HG03039 (cell line): ENCODE data around the gene FAM83F.

Source experiments
- ATAC-seq: cut with Tn5 transposase; IDR thresholded peaks from one replicate; pipeline ENCODE4 v1.9.1; 2021; ENCODE audit warnings: mild to moderate bottlenecking, moderate library complexity; ENCODE audit not compliant: unreplicated experiment

The FAM83F gene

DNA sequence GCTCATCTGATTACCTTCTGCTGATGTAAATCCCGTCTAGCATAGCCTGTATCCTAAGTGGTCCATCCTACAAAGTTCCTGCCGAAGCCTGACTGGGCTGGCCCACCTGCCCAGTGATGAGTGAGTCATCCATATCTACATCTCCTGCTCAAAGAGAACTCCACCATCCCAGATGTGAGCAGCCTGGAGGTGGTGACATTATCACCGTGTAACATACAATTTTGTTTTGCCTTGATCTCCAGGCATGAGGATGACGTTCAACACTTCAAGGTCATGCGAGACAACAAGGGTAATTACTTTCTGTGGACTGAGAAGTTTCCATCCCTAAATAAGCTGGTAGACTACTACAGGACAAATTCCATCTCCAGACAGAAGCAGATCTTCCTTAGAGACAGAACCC is 29.0 kb upstream of the FAM83F start:
- no peak for ATAC-seq

DNA sequence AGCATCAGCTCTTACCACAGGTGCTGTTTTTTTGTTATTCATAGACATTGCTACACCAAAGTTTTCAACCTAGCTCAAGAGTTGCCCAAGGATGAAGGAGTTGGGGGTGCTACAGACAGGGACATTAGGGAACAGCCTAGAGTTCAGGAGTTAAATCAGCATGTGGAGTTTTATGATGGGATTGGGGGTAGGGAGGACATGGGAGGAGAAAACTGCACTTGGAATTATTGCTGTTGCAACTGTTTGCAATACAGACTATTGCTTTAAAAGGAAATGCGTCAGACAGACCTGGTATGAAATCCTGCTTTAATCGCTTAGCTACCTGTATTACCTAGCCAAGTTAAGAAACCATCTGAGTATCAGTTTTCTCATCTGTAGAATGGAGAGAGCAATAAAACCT is 28.3 kb upstream of the FAM83F start:
- no peak for ATAC-seq

DNA sequence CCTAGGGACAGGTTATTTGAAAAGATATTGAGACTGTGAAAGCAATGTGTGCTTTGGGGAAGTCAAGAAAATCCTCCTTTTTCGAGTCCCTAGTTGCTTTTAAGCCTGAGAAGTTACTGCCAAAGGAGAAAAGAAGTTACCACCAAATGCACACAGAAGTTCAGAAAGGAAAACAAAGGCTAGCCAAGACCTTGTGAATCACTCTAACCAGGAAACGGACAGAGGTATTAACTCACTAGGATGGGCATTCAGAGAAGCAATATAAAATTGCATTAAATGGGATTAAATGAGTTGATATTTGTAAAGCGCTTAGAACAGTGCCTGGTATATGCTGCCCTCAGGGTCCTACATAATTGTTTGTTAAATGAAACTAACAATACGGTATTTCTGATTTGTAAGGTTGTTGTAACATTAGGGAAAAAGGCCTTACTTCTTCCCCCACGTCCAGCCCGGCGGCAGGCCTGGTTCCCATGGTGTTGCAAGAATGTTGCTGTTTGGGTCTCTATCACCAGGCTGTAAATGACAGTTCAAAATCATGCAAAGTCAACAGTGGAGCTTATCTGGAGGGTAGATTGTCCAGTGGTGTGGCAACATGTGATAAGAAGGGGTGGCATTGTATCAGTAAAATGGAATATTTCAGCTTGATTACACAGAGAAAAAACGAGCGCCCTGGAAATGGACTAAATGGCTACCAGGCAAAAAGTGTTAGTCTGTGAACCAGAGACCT is 27.5 kb upstream of the FAM83F start:
- no peak for ATAC-seq

DNA sequence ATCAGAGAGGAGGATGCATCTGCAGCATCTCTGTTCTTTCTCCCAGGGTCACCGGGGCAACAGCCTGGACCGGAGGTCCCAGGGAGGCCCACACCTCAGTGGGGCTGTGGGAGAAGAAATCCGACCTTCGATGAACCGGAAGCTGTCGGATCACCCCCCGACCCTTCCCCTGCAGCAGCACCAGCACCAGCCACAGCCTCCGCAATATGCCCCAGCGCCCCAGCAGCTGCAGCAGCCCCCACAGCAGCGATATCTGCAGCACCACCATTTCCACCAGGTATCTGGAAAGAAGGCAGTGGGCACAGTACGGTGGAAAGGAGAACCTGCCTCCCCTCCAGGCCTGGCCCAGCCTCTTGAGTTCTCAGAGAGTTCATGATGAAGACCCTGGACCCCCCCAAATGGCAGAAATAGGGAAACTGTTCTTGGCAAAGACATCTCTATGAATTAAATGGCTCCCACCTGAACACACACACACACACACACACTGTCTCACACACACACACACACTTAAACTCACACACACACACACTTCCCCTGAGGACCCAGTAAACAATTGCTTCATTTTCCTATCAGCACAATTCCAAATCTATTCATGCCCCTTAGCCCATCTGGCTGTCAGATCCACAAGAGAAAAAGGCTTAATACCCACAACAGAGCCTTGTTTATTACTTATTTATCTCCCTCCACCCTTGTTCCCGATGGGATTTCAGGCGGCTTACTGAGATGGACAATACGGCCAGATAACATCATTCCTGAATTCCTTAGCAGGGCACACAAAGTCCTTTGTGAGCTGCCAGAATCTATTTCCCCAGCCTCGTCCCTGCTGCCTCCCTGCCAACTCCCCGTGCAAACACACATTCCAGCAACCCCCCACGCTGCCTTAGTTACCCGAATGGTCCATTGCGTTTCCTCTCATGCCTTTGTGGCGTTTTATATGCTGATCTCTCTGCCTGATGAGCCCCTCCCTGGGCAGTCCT is 26.5 kb upstream of the FAM83F start:
- ATAC-seq = no peak

DNA sequence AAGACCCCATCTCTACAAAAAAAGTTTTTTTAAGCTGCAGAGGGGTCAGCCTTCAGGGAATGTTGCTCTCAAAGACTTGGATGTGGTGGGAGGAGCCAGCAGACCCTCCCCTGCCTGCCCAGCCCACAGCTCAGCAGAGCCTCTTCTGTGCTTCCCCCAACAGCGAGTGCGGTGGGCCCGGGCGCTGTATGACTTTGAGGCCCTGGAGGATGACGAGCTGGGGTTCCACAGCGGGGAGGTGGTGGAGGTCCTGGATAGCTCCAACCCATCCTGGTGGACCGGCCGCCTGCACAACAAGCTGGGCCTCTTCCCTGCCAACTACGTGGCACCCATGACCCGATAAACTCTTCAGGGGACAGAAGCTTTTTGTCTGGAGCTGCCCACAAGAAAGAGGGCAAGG is 24.0 kb upstream of the FAM83F start:
- ATAC-seq = no peak

DNA sequence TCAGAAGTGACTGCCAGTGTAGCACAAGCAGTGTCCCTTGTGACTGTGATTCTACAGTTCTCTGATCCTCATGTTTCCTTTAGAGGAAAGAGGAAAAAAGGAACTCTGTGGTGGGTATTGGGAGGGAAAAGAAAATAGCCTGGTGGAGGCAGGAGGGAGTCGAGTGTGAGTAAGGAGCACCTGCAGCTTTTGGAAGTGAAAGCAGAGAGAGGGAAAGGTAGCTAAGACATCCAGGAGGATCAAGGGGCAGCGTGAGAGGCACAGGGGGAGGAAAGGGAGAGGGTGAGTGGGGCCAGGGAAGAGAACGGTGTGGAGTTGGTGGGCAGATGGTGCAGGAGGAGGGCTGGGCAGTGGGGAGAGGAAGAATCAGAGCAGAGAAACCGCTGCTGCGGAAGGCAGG is 22.1 kb upstream of the FAM83F start:
- ATAC-seq = no peak

DNA sequence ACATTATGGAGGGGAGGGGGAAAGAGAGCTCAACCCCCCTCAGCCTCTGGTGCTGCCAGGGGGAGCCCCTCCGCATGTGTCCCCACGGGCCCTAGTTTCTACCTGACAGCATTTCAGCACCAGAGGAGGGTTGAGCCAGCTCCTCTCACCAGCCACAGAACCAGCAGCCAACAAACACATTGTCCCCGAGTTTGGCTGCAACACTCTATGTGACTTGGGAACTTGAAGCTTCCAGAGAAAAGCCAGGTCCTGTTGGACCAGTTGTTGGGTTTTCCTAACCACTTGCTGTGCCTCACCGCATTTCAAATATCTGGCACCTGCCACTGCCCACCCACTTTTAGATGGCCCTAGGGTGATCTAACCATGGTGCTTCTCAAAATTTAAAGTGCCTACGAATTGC is 21.1 kb upstream of the FAM83F start:
- no peak for ATAC-seq

DNA sequence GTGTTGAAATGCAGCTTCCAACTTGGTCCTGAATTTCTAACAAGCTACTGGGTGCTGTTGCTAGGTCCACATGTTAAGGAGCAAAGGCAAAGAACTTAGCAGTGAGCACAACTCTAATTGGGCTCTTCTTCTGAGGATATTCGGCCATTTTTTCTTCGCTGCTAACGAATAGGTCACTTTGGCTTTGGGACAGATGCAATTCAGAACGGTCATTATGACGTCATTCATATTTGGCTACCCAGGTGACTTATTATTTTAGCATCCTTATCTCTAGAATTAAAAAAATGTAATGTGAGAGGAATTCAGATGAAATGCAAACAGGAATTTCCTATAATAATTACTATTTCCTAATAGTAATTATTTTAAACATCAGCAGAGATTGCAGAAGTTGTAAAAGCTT is 20.7 kb upstream of the FAM83F start:
- ATAC-seq = no peak

DNA sequence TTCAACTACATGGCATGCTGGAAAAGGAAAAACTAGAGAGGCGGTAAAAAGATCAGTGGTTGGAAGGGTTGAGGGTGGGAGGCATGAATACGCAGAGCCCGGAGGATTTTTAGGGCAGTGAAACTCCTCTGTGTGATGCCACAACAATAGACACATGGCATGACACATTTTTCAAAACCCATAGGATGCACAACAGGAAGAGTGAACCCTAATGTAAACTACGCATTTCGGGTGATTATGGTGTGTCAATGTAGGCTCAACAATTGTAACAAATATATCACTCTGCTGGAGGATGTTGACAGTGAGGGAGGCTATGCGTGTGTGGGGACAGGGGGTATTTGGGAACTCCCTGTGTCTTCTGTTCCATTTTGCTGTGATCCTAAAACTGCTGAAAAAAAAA is 15.7 kb upstream of the FAM83F start:
- no peak for ATAC-seq

DNA sequence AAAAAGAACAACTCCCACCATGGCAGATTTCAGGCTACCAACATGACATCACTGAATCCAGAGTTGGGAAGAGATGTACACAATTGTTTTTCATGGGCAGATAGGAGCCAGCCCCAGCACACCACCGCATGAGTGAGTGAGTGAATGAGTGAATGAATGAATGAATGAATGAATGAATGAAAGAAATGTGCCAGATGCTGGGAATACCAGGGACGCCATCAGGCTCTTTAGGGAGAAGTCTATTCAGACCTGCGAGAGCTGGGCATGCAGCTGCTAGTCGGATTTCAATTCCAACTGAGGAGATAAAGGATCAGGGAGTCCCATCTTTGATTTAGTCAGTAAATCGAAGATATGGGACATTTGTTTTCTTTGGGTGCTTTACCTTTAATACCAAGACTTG is 15.3 kb upstream of the FAM83F start:
- no peak for ATAC-seq

DNA sequence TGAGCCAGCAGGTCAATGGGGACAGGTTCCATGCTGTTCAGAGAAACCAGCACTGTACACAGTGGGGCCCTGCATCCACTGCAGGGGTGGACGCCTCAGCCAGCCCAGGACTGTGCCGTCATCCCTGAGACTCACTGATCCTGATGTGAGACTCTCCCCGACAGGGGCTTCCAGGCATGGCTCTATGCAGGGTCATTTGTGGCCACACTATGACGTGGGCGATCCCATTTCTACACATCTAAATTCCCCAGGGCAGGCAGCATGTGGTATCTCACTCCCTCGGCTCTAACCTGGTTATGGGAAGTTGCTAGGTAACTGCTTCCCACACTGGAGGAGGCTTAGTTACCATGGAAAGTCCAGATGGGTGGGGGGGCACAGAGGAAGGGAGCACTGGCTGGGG is 14.2 kb upstream of the FAM83F start:
- ATAC-seq = no peak

DNA sequence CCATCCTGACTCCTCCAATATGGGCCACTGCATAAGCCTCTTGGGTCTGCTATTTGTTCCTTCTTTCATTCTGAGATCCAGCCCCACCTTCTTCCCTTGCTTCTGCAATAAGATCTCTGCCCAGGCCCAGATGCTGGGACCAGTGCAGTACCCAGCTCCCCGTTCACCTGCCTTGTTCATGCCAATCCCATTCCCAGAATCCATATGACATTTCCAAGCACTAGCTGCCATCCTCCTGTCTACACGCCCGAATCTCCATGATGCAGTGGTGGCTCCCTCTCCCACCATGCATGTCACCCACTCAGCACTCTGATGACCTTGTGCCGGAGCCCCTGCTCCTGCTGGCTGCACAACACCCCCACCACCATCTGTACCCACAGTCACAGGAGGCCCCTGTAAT is 11.4 kb upstream of the FAM83F start:
- no peak for ATAC-seq

DNA sequence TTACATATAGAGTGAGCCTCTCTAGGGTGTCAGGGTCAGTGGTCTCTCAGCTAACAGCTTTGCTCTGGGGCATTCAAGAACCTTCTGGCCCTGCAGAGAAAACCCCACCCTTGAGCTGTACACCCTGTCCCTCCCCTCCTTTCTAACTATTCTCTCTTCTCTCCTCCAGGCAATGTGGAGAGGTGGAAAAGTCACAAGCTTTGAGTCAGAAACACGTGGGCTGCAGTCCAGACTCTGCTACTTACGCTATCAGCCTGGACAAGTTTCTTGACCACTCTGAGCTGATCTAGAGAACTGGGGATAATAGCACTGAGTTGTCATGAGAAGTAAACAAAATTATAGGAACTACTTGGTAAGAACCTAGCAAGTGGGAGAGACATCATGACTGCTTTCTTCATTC is 10.7 kb upstream of the FAM83F start:
- no peak for ATAC-seq

DNA sequence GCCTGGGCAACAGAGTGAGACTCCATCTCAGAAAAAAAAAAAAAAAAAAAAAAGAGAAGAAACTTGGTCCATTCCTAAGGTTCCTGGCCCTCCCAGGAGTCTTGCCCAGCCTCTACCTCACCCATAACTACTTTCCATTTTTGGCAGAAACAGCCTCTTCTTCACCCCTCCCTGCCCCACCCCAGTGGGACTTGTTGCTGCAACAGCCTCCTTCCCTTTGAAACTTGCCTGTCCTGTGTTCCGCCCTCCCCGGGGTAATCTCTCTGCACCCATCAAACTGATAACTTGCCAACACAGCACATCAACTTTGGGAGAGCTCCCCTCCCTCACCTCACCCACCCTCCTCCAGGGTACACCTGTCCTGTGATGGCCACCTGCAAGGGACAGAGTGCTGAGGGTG is 10.0 kb upstream of the FAM83F start:
- no peak for ATAC-seq

DNA sequence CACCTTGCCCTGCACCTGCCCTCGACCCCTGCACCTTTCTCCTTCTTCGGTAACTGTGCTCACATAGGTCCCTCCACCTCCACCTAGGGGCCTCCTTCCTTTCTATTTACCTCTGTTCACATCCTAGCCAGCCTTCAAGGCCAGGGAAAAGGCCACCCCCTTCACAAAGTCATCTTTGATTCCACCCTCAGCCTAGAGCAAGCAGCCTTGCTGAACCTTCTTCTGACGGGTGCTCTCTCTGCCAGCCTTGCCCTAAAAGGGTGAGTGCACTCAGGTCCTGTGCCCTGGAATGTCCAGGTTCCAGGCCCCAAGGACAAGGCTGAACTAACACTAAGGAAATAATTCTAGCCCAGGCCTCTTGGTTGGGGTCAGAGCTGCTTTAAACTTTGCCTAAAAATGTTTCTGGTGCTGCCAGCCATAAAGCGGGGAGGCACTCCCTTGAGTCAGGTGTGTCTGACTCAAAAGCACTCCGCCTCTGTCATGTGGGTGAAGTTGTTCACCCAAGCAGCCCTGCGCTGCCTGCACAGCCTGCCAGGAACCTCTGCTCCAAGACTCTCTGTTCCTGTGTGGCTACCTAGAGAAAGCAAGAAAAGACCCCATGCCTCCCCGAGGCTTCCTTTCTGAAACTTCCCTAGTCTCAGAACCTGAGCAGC is 9.2 kb upstream of the FAM83F start:
- ATAC-seq = no peak

DNA sequence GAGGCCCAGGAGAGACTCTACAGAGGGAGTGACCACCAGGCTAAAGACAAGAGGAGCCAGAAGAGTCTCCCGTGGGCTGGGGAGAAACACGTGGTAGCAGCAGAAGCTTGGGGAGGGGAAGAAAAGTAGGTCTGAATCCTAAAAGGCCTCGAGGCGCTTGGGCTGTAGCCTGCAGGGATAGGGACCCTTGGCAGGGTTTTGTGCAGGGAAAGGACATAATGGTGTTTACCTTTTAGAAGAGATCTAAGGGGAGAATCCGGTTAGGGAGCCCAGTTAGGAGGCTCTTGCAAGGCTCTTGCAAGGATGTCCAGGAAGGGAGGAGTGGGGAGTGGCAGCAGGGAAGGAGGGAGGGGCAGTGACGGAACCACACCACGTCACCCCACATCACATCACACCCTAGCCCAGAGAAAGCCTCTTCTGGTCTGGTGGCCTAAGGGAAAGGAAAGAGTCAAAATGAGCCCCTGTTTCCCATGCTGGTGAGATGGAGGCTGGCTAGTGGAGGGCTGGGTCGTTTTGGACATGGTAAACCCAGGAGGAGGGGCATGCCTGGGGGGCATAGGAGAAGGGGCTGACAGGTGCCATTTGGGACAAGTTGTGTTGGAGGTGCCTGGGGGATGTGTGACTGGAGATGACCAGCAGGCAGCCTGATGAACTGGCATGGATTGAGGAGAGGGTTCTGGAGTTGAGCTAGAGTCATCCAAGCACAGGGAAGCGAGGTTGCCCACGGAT is 6.2 kb upstream of the FAM83F start:
- no peak for ATAC-seq

DNA sequence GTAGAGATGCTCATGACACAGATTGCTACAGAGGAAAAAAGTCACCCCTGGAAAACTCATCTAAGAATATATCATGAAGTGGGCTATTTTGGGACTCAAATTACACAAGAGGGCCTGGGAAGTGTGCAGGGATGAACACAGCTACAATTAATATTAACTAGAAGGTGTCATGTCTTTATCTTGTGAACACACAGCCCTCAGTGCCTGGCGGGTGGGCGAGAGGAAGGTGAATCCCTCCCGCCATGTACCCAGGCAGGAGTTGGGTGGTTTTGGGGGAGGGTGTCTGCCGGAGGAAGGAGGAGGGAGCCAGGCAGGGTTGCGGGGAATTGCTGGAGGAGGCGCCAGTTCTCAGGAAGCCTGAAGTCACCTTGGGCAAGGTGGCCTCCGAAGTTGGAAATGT is 5.1 kb upstream of the FAM83F start:
- no peak for ATAC-seq

DNA sequence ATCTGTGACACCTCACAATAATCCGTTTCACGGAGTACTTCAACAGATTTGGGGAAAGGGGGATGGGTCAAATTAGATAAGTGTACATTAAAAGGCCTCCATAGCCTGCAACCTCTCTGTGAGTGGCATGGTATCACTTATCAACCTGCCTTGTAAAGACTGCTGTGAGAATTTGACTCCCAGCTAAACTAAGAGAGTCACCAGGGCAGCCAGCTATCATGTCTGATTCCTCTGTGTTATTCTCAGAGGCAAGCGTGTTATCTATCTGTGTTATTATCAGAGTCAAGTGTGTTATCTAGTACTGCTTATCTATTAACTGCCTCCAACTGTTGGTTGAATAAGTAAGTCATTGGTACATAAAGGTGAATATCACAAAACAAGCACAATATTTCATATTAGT is 4.1 kb upstream of the FAM83F start:
- no peak for ATAC-seq

DNA sequence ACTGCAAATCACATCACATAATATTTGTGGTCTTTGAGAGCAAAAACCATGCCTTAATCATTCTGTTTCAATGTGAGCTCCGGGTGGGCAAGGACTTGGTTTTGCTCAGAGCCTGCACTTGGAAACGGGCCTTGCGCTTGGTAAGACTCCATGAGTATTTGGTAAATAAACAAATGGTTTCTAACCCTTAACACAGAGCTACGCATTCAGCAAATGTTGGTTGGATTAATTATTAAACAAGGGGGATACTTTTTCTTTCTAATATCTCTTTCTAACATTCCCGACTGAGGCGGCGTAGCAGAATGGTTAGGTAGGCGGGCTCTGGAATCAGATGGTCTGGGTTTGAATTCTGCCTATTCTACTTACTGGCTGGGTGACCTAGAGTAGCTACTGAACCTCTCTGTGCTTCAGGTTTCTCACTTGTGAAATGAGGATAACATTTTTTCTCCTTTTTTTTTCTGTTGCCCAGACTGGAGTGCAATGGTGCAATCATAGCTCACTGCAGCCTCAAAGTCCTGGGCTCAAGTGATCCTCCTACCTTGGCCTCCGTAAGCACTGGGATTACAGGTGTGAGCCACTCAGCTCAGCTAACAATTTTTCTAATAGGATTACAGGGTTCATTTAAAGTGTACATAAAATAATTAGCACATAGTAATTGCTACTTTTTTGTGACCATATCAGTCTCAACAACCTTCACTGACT is 3.4 kb upstream of the FAM83F start:
- no peak for ATAC-seq

DNA sequence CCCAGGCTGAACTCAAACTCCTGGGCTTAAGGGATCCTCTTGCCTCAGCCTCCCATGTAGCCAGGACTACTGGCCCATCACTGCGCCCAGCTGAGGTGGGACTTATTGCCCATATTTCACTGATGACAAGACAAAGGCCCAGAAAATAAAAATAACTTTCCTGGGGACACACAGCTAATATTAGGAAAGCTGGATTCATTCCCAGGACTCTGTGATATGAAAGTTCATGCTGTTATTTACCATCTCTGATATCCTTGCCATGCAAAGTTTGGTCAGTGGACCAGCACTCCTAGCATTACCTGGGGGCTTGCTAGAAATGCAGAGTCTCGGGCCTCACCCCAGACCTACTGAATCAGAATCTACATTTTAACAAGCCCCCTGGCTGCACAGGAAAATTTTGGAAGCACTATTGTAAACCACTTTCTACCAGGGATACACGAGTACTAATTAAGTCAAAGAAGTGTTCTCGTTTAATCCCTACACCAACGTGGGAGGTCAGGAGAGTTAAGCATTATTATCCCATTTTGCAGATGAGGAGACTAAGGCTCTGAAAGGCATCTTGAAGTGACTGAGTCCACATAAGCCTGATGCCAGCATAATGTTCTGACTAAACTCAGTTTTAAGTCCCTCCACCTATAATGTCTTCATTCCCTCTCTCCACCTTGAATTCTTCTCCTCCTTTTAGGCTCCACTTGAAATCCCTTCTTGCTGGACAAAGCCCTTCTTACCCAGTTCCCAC is 2.5 kb upstream of the FAM83F start:
- ATAC-seq = no peak
